Measurements from ENCODE around the gene CYB5RL.

CYB5RL gene

GRCh38 chr1:54157401-54157800 lies 42.4 kb downstream of the CYB5RL start:
- DNase-seq = no peak

- no peak for DNase-seq
These were observed 42.8 kb downstream of the CYB5RL start for GRCh38 chr1:54156986-54157385.

- DNase-seq = no peak
These were observed 43.6 kb downstream of the CYB5RL start for GRCh38 chr1:54156201-54156600.

GRCh38 chr1:54153535-54154439 lies 46.0 kb downstream of the CYB5RL start:
- DNase-seq = peak; percentile 3

GRCh38 chr1:54152696-54153095 lies 47.1 kb downstream of the CYB5RL start, which contains the start of gene CDCP2:
CDCP2 (minus strand) TSS chr1:54153000; CDS start chr1:54152922, 78 bp downstream.
- DNase-seq = no peak

GRCh38 chr1:54151013-54151412 lies 48.8 kb downstream of the CYB5RL start:
- no peak for DNase-seq

All from T1000 (cell line).